Endothelial cell of umbilical vein (primary cell): ENCODE measurements around the gene PM20D2. TPM values are rescaled to one million over a fixed set of nuclear protein-coding genes. Genes with fewer than 3 reads are reported as not detected.

Source experiments
- BruUV-seq: library from RNA; stranded (reverse); fragments of 400-500 nt; replicated peaks from 2 replicates; lab custom pipeline; 2021; lab: Mats Ljungman, UMichigan
- CTCF ChIA-PET: fragments of 300-600, 350-600 bp; sonication (Branson Sonifier 250); formaldehyde crosslinking; loops from one replicate; lab custom pipeline; 2021; ENCODE audit warnings: antibody characterized with exemption, inconsistent platforms; lab: Charles Lee
- POLR2A ChIA-PET: fragments of 300-600, 350-600 bp; sonication (Branson Sonifier 250); formaldehyde crosslinking; loops from one replicate; lab custom pipeline; 2021; ENCODE audit warnings: antibody characterized with exemption, inconsistent platforms; lab: Charles Lee
- DNase-seq: peaks from one replicate; pipeline ENCODE4 v3.0.0-alpha.2; 2011; ENCODE audit warnings: low read depth, low spot score
- FAIRE-seq: peaks from 2 replicates; lab custom pipeline; 2011; peaks lifted over from hg19 to GRCh38; lab: Jason Lieb, UNC
- H2AFZ ChIP-seq: 2 replicates; pipeline ENCODE4 v1.6.0; 2012; ENCODE audit warnings: low read depth, low read length, control low read depth, inconsistent platforms
- H3K27ac ChIP-seq: 2 replicates; pipeline ENCODE4 v1.5.1; 2011; ENCODE audit warnings: low read depth, mild to moderate bottlenecking, control low read depth, low read length, moderate library complexity; ENCODE audit not compliant: insufficient read depth
- H3K27me3 ChIP-seq, 2 experiments: 2 replicates each; pipeline versions ENCODE4 v1.6.0 to v1.6.1; 2011; ENCODE audit warnings: low read length in 2 of 2, mixed read lengths in 1 of 2; ENCODE audit not compliant: control insufficient read depth in 2 of 2, insufficient read depth in 2 of 2
- H3K36me3 ChIP-seq, 2 experiments: 2 replicates in 1 of 2; 3 replicates in 1 of 2; pipeline ENCODE4 v1.5.1; 2011; ENCODE audit warnings: low read length in 2 of 2, mild to moderate bottlenecking in 1 of 2, moderate library complexity in 1 of 2; ENCODE audit not compliant: control insufficient read depth in 2 of 2, insufficient read depth in 2 of 2; ENCODE audit errors: extremely low read depth in 1 of 2
- H3K4me1 ChIP-seq: 3 replicates; pipeline ENCODE4 v1.5.1; 2011; ENCODE audit warnings: mild to moderate bottlenecking, low read length; ENCODE audit not compliant: control insufficient read depth, insufficient read depth; ENCODE audit errors: extremely low read depth
- H3K4me2 ChIP-seq: 2 replicates; pipeline ENCODE4 v1.6.1; 2011; ENCODE audit warnings: low read length, control low read depth, mixed read lengths; ENCODE audit not compliant: insufficient read depth
- H3K4me3 ChIP-seq, 3 experiments: fragments of 200-600 bp in 1 of 3; sonication (generic), shearing (Covaris generic) in 1 of 3; replicated peaks in 1 of 3; 2 replicates each; pipeline ENCODE4 v1.5.1; 2011 to 2016; ENCODE audit warnings: control low read depth in 3 of 3, low read length in 3 of 3, mild to moderate bottlenecking in 2 of 3, inconsistent platforms in 1 of 3, low read depth in 1 of 3, moderate library complexity in 1 of 3; ENCODE audit not compliant: insufficient read depth in 1 of 3
- H3K79me2 ChIP-seq: 2 replicates; pipeline ENCODE4 v1.6.0; 2012; ENCODE audit warnings: low read length, inconsistent platforms; ENCODE audit not compliant: control insufficient read depth, insufficient read depth
- H3K9ac ChIP-seq: replicated peaks from 2 replicates; pipeline ENCODE3; 2011; ENCODE audit warnings: low read length, control low read depth; ENCODE audit not compliant: insufficient read depth; ENCODE audit errors: extremely low read depth
- H3K9me1 ChIP-seq: replicated peaks from 3 replicates; pipeline ENCODE4 v1.6.0; 2011; ENCODE audit warnings: mild to moderate bottlenecking, low read length; ENCODE audit not compliant: control insufficient read depth, insufficient read depth; ENCODE audit errors: extremely low read depth
- H3K9me3 ChIP-seq: replicated peaks from 2 replicates; pipeline ENCODE4 v1.5.1; 2012; ENCODE audit warnings: low read length, inconsistent platforms; ENCODE audit not compliant: control insufficient read depth, insufficient read depth
- H4K20me1 ChIP-seq: replicated peaks from 2 replicates; pipeline ENCODE3; 2011; ENCODE audit warnings: mild to moderate bottlenecking, low read length; ENCODE audit not compliant: control insufficient read depth, insufficient read depth; ENCODE audit errors: extremely low read depth
- EZH2 ChIP-seq: IDR thresholded peaks from 2 replicates; pipeline ENCODE4 v1.6.1; 2012; ENCODE audit warnings: borderline replicate concordance, low read depth, mild to moderate bottlenecking, moderate library complexity, low read length, inconsistent platforms; ENCODE audit not compliant: severe bottlenecking
- FOS ChIP-seq: IDR thresholded peaks from 2 replicates; pipeline ENCODE4 v1.6.1; 2011; ENCODE audit warnings: mild to moderate bottlenecking, low read length, moderate library complexity, borderline replicate concordance; ENCODE audit not compliant: insufficient read depth
- GATA2 ChIP-seq: IDR thresholded peaks from 2 replicates; pipeline ENCODE4 v1.7.0; 2011; ENCODE audit warnings: low read depth, mild to moderate bottlenecking, moderate library complexity, mixed read lengths, low read length; ENCODE audit not compliant: insufficient read length, insufficient read depth
- JUN ChIP-seq: IDR thresholded peaks from 2 replicates; pipeline ENCODE4 v1.6.1; 2011; ENCODE audit warnings: borderline replicate concordance, low read depth; ENCODE audit not compliant: insufficient read length, insufficient read depth
- MYC ChIP-seq: IDR thresholded peaks from one replicate; pipeline ENCODE4 v1.6.1; 2011; ENCODE audit warnings: mild to moderate bottlenecking, low read depth, low read length
- POLR2A ChIP-seq: IDR thresholded peaks from 2 replicates; pipeline ENCODE4 v1.6.1; 2012; ENCODE audit warnings: low read depth, mild to moderate bottlenecking, control low read depth, low read length
- POLR2AphosphoS5 ChIP-seq: IDR thresholded peaks from 2 replicates; pipeline ENCODE4 v1.6.1; 2012; ENCODE audit warnings: low read depth, mild to moderate bottlenecking, control low read depth, low read length, moderate library complexity; ENCODE audit not compliant: insufficient read depth
- dilution Hi-C: fragments of 300-500 bp; cut with MboI; formaldehyde crosslinking; loops from one replicate; pipeline ENCODE4 v1.15.0; 2019; ENCODE audit warnings: low sequenced_read_pairs; ENCODE audit not compliant: extremely low pct_ligation_motif_present
- intact Hi-C: fragments of 100-400 bp; cut with micrococcal nuclease; formaldehyde crosslinking; loops from one replicate; pipeline ENCODE4 v1.10.0; 2022
- polyA plus RNA-seq, 4 experiments: library from polyadenylated mRNA; depleted of rRNA in 3 of 4; stranded (reverse) in 3 of 4; unstranded in 1 of 4; fragments of >200 nt; gene quantifications; 2 replicates each; pipeline versions ENCODE4 v1.2.1 to v1.2.3, GENCODE V29; 2011 to 2012; ENCODE audit warnings: missing spikeins in 1 of 4
- total RNA-seq: library from RNA; stranded (reverse); gene quantifications from 2 replicates; pipeline ENCODE4 v1.2.3, GENCODE V29; 2021
- TF ChIP-seq, protein P1 (sequence below): IDR thresholded peaks from 2 replicates; pipeline ENCODE4 v1.6.1; 2011; ENCODE audit not compliant: insufficient read depth, insufficient read length
- TF ChIP-seq, protein P2 (sequence below), 2 donors: IDR thresholded peaks; 1 replicate in 1 of 2; 2 replicates in 1 of 2; pipeline ENCODE4 v1.5.1; 2011; ENCODE audit warnings: low read length in 2 of 2, mild to moderate bottlenecking in 2 of 2, moderate library complexity in 2 of 2, control low read depth in 1 of 2, inconsistent platforms in 1 of 2, low read depth in 1 of 2; ENCODE audit not compliant: insufficient read depth in 1 of 2; ENCODE audit errors: extremely low read depth in 1 of 2

The PM20D2 gene
- total and polyA plus RNA-seq, 2 donors (not counting 3 experiments of a cell fraction or from before 2014, with no cell fraction given) = 3.0 to 10.9 TPM

DNA sequence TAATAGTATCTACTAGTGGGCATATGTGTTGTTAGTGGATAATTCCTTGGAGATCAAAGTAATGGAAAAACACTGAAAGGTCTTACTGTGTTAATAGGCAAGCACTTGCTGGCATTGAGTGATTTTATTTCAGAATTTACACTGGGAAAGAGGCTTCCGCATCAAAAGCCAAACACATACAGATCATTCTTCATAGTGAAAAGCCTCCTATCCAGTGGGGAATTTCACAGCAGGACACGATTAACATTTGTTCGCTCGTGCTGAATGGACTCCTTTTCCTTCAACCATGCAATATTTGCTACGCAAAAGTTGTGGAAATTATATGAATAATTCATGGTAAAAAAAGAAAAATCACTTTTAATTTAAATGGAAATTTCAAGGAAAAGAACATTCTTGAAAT lies 44.9 kb downstream of the PM20D2 start:
- dilution Hi-C loops = no loop called here
- no peaks in the 10 kb centered on the region for H3K9me1 ChIP-seq
- H2AFZ ChIP-seq = no peak overlapping the region
- no peak overlapping the region for H3K4me2 ChIP-seq
- DNase-seq (no peak), FAIRE-seq (no peak)
- H3K27ac ChIP-seq = no peak overlapping the region
- TF ChIP-seq POLR2A = no peak
- TF ChIP-seq, protein P1, sequence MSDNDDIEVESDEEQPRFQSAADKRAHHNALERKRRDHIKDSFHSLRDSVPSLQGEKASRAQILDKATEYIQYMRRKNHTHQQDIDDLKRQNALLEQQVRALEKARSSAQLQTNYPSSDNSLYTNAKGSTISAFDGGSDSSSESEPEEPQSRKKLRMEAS = no peak
- no peak for TF ChIP-seq POLR2AphosphoS5
- TF ChIP-seq JUN = no peak
- TF ChIP-seq MYC = no peak
- no peak for TF ChIP-seq EZH2
- TF ChIP-seq FOS = no peak
- TF ChIP-seq, protein P2, sequence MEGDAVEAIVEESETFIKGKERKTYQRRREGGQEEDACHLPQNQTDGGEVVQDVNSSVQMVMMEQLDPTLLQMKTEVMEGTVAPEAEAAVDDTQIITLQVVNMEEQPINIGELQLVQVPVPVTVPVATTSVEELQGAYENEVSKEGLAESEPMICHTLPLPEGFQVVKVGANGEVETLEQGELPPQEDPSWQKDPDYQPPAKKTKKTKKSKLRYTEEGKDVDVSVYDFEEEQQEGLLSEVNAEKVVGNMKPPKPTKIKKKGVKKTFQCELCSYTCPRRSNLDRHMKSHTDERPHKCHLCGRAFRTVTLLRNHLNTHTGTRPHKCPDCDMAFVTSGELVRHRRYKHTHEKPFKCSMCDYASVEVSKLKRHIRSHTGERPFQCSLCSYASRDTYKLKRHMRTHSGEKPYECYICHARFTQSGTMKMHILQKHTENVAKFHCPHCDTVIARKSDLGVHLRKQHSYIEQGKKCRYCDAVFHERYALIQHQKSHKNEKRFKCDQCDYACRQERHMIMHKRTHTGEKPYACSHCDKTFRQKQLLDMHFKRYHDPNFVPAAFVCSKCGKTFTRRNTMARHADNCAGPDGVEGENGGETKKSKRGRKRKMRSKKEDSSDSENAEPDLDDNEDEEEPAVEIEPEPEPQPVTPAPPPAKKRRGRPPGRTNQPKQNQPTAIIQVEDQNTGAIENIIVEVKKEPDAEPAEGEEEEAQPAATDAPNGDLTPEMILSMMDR (IDR thresholded peaks at IDR 0.05; ENCODE audit: extremely low read depth in 1 of 2, insufficient read depth in 1 of 2, low read depth in 1 of 2, low read length in 2 of 2) = no peak
- TF ChIP-seq GATA2 = no peak
- H3K4me3 ChIP-seq = no peak overlapping the region
- no peaks in the 10 kb centered on the region for H3K36me3 ChIP-seq
- no peaks in the 10 kb centered on the region for H3K4me1 ChIP-seq
- POLR2A ChIA-PET = no interaction called here
- no peaks in the 10 kb centered on the region for H3K79me2 ChIP-seq
- no TSS peak for BruUV-seq
- H3K27me3 ChIP-seq = peaks cover 0 to 2% of the 10 kb centered on the region in 2 experiments
- intact Hi-C loops = no loop called here
- no peaks in the 10 kb centered on the region for H3K9me3 ChIP-seq
- no peak overlapping the region for H3K9ac ChIP-seq
- CTCF ChIA-PET = no interaction called here
- H4K20me1 ChIP-seq = no peaks in the 10 kb centered on the region
